Right atrium auricular region (tissue), 2 donors: ENCODE data around the gene TUBB4A. TPM values are rescaled to one million over a fixed set of nuclear protein-coding genes. Genes with fewer than 3 reads are reported as not detected.

Experiments
- DNase-seq: peaks from one replicate; pipeline ENCODE4 v3.0.0-alpha.2; 2019; ENCODE audit warnings: low spot score
- H3K27ac ChIP-seq, 2 donors: fragments of 200-600 bp; sonication (generic); 1 replicate in 1 of 2; 2 replicates in 1 of 2; pipeline ENCODE4 v1.5.1; 2016 to 2019
- H3K27me3 ChIP-seq, 2 donors: fragments of 200-600 bp; sonication (generic); one replicate each; pipeline versions ENCODE4 v1.5.1 to v1.6.0; 2017 to 2019
- H3K36me3 ChIP-seq: fragments of 200-600 bp; sonication (generic); one replicate; pipeline ENCODE4 v1.5.1; 2016
- H3K4me1 ChIP-seq, 2 donors: fragments of 200-600 bp; sonication (generic); one replicate each; pipeline versions ENCODE4 v1.5.1 to v1.6.0; 2017 to 2019
- H3K4me3 ChIP-seq, 2 donors: fragments of 200-600 bp; sonication (generic); 1 replicate in 1 of 2; 2 replicates in 1 of 2; pipeline ENCODE4 v1.5.1; 2017 to 2019; ENCODE audit warnings: mild to moderate bottlenecking in 1 of 2, moderate library complexity in 1 of 2
- H3K9me3 ChIP-seq, 2 donors: fragments of 200-600 bp; sonication (generic); one replicate each; pipeline ENCODE4 v1.5.1; 2019
- total RNA-seq, 2 donors: library from RNA; depleted of rRNA; stranded (reverse); fragments of >200 nt; gene quantifications; one replicate each; pipeline ENCODE4 v1.1.0, GENCODE V29; 2016
- TF ChIP-seq, protein P1 (sequence below), 2 donors: fragments of 200-600 bp; sonication (generic); IDR thresholded peaks; one replicate each; pipeline ENCODE4 v1.5.1; 2019; ENCODE audit warnings: antibody characterized with exemption in 2 of 2

The TUBB4A gene
- total RNA-seq, 2 donors from 2014 or later = 0.83 to 2.3 TPM

DNA sequence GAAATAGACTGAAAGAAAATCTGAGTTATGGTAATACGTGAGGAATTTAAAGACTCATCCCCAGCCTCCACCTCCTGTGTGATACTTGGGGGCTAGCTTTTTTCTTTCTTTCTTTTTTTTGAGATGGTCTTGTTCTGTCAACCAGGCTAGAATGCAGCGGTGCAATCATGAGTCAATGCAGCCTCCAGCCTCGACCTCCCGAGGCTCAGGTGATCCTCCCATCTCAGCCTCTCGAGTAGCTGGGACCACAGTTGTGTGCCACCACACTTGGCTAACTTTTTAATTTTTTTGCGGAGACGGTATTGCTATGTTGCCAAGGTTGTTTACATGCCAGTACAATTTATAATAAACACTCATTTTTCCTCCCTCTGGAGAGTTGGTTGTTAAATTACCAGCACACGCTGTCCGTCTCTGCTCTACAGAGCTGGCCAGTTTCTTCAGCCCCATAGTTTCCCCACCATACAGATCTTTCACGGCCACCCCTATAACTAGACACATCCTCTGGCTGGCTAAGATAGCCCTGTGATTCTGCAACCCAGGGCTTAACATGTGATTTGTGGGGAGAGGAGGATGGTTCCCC is 33.5 kb upstream of the TUBB4A start:
- DNase-seq = no peak
- Histone ChIP-seq H3K4me1 (peaks cover 0 to 13% of the 10 kb centered on the region in 2 donors), H3K27me3 (peaks cover 8 to 10% of the 10 kb centered on the region in 2 donors), H3K4me3 (no peak overlapping the region), H3K9me3 (no peaks in the 10 kb centered on the region), H3K27ac (no peak overlapping the region), H3K36me3 (no peaks in the 10 kb centered on the region)
- TF ChIP-seq, protein P1, sequence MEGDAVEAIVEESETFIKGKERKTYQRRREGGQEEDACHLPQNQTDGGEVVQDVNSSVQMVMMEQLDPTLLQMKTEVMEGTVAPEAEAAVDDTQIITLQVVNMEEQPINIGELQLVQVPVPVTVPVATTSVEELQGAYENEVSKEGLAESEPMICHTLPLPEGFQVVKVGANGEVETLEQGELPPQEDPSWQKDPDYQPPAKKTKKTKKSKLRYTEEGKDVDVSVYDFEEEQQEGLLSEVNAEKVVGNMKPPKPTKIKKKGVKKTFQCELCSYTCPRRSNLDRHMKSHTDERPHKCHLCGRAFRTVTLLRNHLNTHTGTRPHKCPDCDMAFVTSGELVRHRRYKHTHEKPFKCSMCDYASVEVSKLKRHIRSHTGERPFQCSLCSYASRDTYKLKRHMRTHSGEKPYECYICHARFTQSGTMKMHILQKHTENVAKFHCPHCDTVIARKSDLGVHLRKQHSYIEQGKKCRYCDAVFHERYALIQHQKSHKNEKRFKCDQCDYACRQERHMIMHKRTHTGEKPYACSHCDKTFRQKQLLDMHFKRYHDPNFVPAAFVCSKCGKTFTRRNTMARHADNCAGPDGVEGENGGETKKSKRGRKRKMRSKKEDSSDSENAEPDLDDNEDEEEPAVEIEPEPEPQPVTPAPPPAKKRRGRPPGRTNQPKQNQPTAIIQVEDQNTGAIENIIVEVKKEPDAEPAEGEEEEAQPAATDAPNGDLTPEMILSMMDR (IDR thresholded peaks at IDR 0.05) = no peak

DNA sequence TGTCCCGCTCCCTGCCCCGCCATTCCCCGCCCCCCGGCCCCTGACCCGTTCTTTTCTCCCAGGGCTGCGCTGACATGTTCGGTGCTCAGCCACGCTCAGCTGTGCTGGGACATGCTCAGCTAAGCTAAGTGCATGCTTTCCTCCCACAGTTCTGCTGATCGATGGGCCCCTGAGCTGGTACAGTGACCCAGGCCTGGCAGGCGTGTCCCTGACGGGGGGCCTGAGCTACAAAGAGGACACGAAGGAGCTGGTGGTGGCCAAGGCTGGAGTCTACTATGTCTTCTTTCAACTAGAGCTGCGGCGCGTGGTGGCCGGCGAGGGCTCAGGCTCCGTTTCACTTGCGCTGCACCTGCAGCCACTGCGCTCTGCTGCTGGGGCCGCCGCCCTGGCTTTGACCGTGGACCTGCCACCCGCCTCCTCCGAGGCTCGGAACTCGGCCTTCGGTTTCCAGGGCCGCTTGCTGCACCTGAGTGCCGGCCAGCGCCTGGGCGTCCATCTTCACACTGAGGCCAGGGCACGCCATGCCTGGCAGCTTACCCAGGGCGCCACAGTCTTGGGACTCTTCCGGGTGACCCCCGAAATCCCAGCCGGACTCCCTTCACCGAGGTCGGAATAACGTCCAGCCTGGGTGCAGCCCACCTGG is 32.5 kb upstream of the TUBB4A start:
- Histone ChIP-seq H3K4me1 (peaks cover 0 to 23% of the 10 kb centered on the region in 2 donors), H3K36me3 (no peaks in the 10 kb centered on the region), H3K27ac (no peak overlapping the region), H3K9me3 (no peaks in the 10 kb centered on the region), H3K4me3 (no peak overlapping the region), H3K27me3 (peaks cover 8 to 10% of the 10 kb centered on the region in 2 donors)
- DNase-seq = no peak
- TF ChIP-seq, protein P1 (IDR thresholded peaks at IDR 0.05) = no peak

DNA sequence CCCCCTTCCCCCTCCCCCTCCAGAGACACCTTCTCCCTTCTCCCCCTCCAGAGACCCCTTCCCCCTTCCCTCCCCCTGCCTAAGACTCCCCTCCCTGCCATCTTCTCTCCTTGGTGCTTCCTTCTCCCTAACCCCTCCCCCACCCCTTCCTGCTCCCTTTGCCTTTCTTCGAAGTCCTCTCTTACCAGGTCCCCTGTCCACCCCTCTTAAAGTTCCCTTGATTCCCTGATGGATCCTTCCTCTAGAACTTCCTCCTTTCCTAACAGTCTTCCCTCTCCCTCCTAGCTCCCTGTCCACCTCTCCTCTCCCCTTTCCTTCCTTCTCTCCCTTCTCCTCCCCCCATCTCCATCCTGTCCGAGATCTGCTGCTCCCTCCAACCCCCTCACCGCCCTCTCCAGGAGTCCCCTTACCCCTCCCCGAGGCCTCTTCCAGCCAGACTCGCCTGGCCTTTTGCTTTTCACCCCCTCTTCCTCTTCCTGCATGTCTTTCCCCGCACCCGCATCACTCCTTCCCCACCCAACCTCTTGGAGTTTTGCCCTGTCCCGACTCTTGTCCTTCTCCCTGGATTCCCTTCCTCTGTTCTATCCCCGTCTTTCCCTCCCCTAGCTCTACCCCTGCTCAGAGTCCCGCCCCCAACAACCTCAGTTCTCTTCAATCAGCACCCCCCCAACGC is 31.8 kb upstream of the TUBB4A start:
- H3K9me3 ChIP-seq = no peaks in the 10 kb centered on the region
- H3K36me3 ChIP-seq = no peaks in the 10 kb centered on the region
- TF ChIP-seq, protein P1 (IDR thresholded peaks at IDR 0.05) = no peak
- peaks cover 0 to 30% of the 10 kb centered on the region in 2 donors for H3K4me1 ChIP-seq
- H3K27ac ChIP-seq = no peak overlapping the region
- H3K27me3 ChIP-seq = peaks cover 8 to 10% of the 10 kb centered on the region in 2 donors
- DNase-seq = no peak
- no peak overlapping the region for H3K4me3 ChIP-seq

DNA sequence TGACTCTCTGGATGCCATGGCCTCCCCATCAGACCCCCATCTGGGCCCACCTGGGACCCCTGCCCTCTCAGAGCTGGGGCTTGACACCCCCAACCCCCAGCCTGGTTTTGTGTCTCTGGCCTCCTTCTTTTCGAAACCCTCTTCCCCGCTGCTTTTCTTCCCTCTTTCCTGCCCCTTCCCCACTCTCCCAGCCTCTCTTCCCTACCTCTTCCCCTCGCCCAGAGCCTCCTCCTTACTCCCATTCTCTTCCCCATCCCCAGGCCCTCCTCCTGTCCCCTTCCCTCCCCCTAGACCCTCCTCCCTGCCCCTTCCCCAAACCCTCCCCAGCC is 30.9 kb upstream of the TUBB4A start:
- Histone ChIP-seq H3K36me3 (no peaks in the 10 kb centered on the region), H3K27ac (no peak overlapping the region), H3K9me3 (no peaks in the 10 kb centered on the region), H3K4me1 (peaks cover 0 to 32% of the 10 kb centered on the region in 2 donors), H3K27me3 (peaks cover 8 to 10% of the 10 kb centered on the region in 2 donors), H3K4me3 (no peak overlapping the region)
- DNase-seq = no peak
- TF ChIP-seq, protein P1 (IDR thresholded peaks at IDR 0.05) = no peak

DNA sequence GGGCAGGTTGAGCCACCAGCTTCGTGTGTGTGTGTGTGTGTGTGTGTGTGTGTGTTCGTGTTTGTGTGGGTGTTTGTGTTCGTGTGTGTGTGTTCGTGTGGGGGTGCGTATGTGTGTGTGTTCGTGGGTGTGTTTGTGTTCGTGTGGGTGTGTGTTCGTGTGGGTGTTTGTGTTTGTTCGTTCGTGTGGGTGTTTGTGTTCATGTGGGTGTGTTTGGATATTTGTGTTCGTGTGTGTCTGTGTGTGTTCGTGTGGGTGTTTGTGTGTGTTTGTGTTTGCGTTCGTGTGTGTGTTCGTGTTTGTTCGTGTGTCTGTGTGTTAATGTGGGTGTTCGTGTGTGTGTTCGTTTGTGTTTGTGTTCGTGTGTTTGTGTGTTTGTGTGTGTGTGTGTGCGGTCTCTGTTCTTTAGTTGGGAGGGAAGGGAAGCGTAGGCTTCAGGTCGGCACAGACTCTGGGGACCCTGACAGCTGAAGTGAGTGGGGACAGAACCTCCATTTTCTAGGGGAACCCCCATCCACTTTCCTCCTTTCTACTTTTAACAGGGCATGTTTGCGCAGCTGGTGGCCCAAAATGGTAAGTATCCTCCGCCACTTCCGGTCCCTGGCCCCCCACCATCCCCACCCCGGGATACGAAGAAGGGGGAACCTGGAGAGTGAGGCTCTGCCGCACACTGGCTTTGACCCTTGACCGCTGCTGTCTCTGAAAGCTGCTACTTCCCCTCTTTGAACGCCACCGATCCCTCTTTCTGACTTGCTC is 30.3 kb upstream of the TUBB4A start:
- no peaks in the 10 kb centered on the region for H3K9me3 ChIP-seq
- no peaks in the 10 kb centered on the region for H3K36me3 ChIP-seq
- no peak overlapping the region for H3K4me3 ChIP-seq
- peaks cover 0 to 32% of the 10 kb centered on the region in 2 donors for H3K4me1 ChIP-seq
- no peak overlapping the region for H3K27ac ChIP-seq
- H3K27me3 ChIP-seq = peaks cover 8 to 10% of the 10 kb centered on the region in 2 donors
- no peak for DNase-seq
- TF ChIP-seq, protein P1 (IDR thresholded peaks at IDR 0.05) = no peak
